ENCODE measurements around the gene BANK1. TPM values are rescaled to one million over a fixed set of nuclear protein-coding genes. Genes with fewer than 3 reads are reported as not detected.

The BANK1 gene
- total and polyA plus RNA-seq, 2 experiments from 2014 or later = not detected

GRCh38 chr4:102037566-102037965 is 247.0 kb downstream of the BANK1 start:
- Histone ChIP-seq H4K20me1 (ENCODE audit: insufficient read depth) (no peaks in the 10 kb centered on the region), H3K4me1 (ENCODE audit: insufficient read depth) (0 out of 2 replicates have a peak, but pooled peaks cover 4% of the 10 kb centered on the region), H3K27ac (no peak overlapping the region), H3K4me2 (ENCODE audit: unreplicated experiment) (no peak overlapping the region), H3F3A (ENCODE audit: insufficient read depth) (no peaks in the 10 kb centered on the region), H3K27me3 (replicated peaks; ENCODE audit: insufficient read depth) (no peaks in the 10 kb centered on the region), H3K36me3 (ENCODE audit: low read depth) (no peaks in the 10 kb centered on the region), H3K9me2 (ENCODE audit: insufficient read depth) (no peaks in the 10 kb centered on the region), H3K4me3 (no peak overlapping the region), H3K9ac (no peak overlapping the region), H2AFZ (no peak overlapping the region), H3K79me2 (ENCODE audit: insufficient read depth) (no peaks in the 10 kb centered on the region), H3K9me3 (ENCODE audit: low read depth) (no peaks in the 10 kb centered on the region)
- in situ Hi-C loops (cut with MboI) = no loop called here
- no peak for DNase-seq
- WGBS, 2 experiments (ENCODE audit: low coverage in 1 of 2, low lambda C conversion rate in 2 of 2, missing lambda C conversion rate in 2 of 2) = 3 to 8% methylated on average over 2 of the region's 2 CpGs
- no peak for TF ChIP-seq EZH2 (IDR thresholded peaks at IDR 0.05; ENCODE audit: insufficient read depth, poor library complexity, severe bottlenecking)

GRCh38 chr4:102042871-102043802 is 252.6 kb downstream of the BANK1 start:
- Histone ChIP-seq H2AFZ (no peak overlapping the region), H3K9ac (no peak overlapping the region), H3K27ac (no peak overlapping the region), H3K9me3 (ENCODE audit: low read depth) (no peaks in the 10 kb centered on the region), H3K36me3 (ENCODE audit: low read depth) (no peaks in the 10 kb centered on the region), H3K9me2 (ENCODE audit: insufficient read depth) (no peaks in the 10 kb centered on the region), H3K4me1 (ENCODE audit: insufficient read depth) (no peaks in the 10 kb centered on the region), H3K79me2 (ENCODE audit: insufficient read depth) (no peaks in the 10 kb centered on the region), H4K20me1 (ENCODE audit: insufficient read depth) (no peaks in the 10 kb centered on the region), H3F3A (ENCODE audit: insufficient read depth) (no peaks in the 10 kb centered on the region), H3K4me3 (no peak overlapping the region), H3K4me2 (ENCODE audit: unreplicated experiment) (no peak overlapping the region), H3K27me3 (replicated peaks; ENCODE audit: insufficient read depth) (no peaks in the 10 kb centered on the region)
- in situ Hi-C loops (cut with MboI) = no loop called here
- no peak for DNase-seq
- WGBS, 2 experiments (ENCODE audit: low coverage in 1 of 2, low lambda C conversion rate in 2 of 2, missing lambda C conversion rate in 2 of 2) = 59 to 60% methylated on average over 7 of the region's 7 CpGs
- TF ChIP-seq EZH2 (IDR thresholded peaks at IDR 0.05; ENCODE audit: insufficient read depth, poor library complexity, severe bottlenecking) (no peak), EZH2phosphoT487 (IDR thresholded peaks at IDR 0.05; ENCODE audit: insufficient read depth, low read depth) (no peak)

GRCh38 chr4:102047616-102048015 is 257.1 kb downstream of the BANK1 start:
- no peak overlapping the region for H2AFZ ChIP-seq
- H3K4me1 ChIP-seq (ENCODE audit: insufficient read depth) = no peaks in the 10 kb centered on the region
- no peak overlapping the region for H3K4me3 ChIP-seq
- WGBS, 2 experiments (ENCODE audit: low coverage in 1 of 2, low lambda C conversion rate in 2 of 2, missing lambda C conversion rate in 2 of 2) = 15 to 25% methylated on average over 2 of the region's 2 CpGs
- TF ChIP-seq EZH2 (IDR thresholded peaks at IDR 0.05; ENCODE audit: insufficient read depth, poor library complexity, severe bottlenecking) (no peak), EZH2phosphoT487 (IDR thresholded peaks at IDR 0.05; ENCODE audit: insufficient read depth, low read depth) (no peak)
- H3K36me3 ChIP-seq (ENCODE audit: low read depth) = no peaks in the 10 kb centered on the region
- H3K9me3 ChIP-seq (ENCODE audit: low read depth) = no peaks in the 10 kb centered on the region
- no peak overlapping the region for H3K4me2 ChIP-seq (ENCODE audit: unreplicated experiment)
- H3K27me3 ChIP-seq (replicated peaks; ENCODE audit: insufficient read depth) = no peaks in the 10 kb centered on the region
- in situ Hi-C loops (cut with MboI) = no loop called here
- no peaks in the 10 kb centered on the region for H3K9me2 ChIP-seq (ENCODE audit: insufficient read depth)
- H4K20me1 ChIP-seq (ENCODE audit: insufficient read depth) = no peaks in the 10 kb centered on the region
- H3K9ac ChIP-seq = no peak overlapping the region
- no peak for DNase-seq
- no peaks in the 10 kb centered on the region for H3K79me2 ChIP-seq (ENCODE audit: insufficient read depth)
- no peak overlapping the region for H3K27ac ChIP-seq
- no peaks in the 10 kb centered on the region for H3F3A ChIP-seq (ENCODE audit: insufficient read depth)

GRCh38 chr4:102055805-102056204 is 265.3 kb downstream of the BANK1 start:
- Histone ChIP-seq H3K9me2 (ENCODE audit: insufficient read depth) (no peaks in the 10 kb centered on the region), H3K79me2 (ENCODE audit: insufficient read depth) (no peaks in the 10 kb centered on the region), H3K27me3 (replicated peaks; ENCODE audit: insufficient read depth) (no peaks in the 10 kb centered on the region), H3K4me3 (no peak overlapping the region), H2AFZ (no peak overlapping the region), H3K4me2 (ENCODE audit: unreplicated experiment) (no peak overlapping the region), H3K9ac (no peak overlapping the region), H3K4me1 (ENCODE audit: insufficient read depth) (no peaks in the 10 kb centered on the region), H3K36me3 (ENCODE audit: low read depth) (no peaks in the 10 kb centered on the region), H4K20me1 (ENCODE audit: insufficient read depth) (no peaks in the 10 kb centered on the region), H3F3A (ENCODE audit: insufficient read depth) (no peaks in the 10 kb centered on the region), H3K27ac (no peak overlapping the region), H3K9me3 (ENCODE audit: low read depth) (no peaks in the 10 kb centered on the region)
- no peak for DNase-seq
- TF ChIP-seq EZH2 (IDR thresholded peaks at IDR 0.05; ENCODE audit: insufficient read depth, poor library complexity, severe bottlenecking) (no peak), EZH2phosphoT487 (IDR thresholded peaks at IDR 0.05; ENCODE audit: insufficient read depth, low read depth) (no peak)
- in situ Hi-C loops (cut with MboI) = no loop called here

All from GM23248 (cell line).